ENCODE measurements around the gene MEN1.

The MEN1 gene

GRCh38 chr11:64855596-64856304, 45.4 kb upstream of the MEN1 start:
- TF ChIP-seq TCF12 (IDR thresholded peaks at IDR 0.05; ENCODE audit: low read depth) = no peak
- no peak for TF ChIP-seq MAX (IDR thresholded peaks at IDR 0.05)
- TF ChIP-seq TAF1 (IDR thresholded peaks at IDR 0.05; ENCODE audit: low read depth) = no peak
- no peak for TF ChIP-seq EGR1 (IDR thresholded peaks at IDR 0.05)
- no peak for TF ChIP-seq RAD21 (IDR thresholded peaks at IDR 0.05; ENCODE audit: low read depth)
- no peak for TF ChIP-seq EP300 (IDR thresholded peaks at IDR 0.05; ENCODE audit: borderline replicate concordance)
- TF ChIP-seq FOXM1 (IDR thresholded peaks at IDR 0.05; ENCODE audit: borderline replicate concordance, low read depth) = no peak
- TF ChIP-seq CEBPB (IDR thresholded peaks at IDR 0.05) = no peak
- TF ChIP-seq YY1 (IDR thresholded peaks at IDR 0.05; ENCODE audit: low read depth) = no peak
- no peak for TF ChIP-seq NFIC (IDR thresholded peaks at IDR 0.05)
- no peak for TF ChIP-seq TEAD4 (IDR thresholded peaks at IDR 0.05)
- no peak for TF ChIP-seq CREB1 (IDR thresholded peaks at IDR 0.05; ENCODE audit: low read depth)

- TF ChIP-seq RAD21 (IDR thresholded peaks at IDR 0.05; ENCODE audit: low read depth) = peak; percentile 38; the same call in 1 of the 2 replicates
- peak; percentile 90 for TF ChIP-seq EP300 (IDR thresholded peaks at IDR 0.05; ENCODE audit: borderline replicate concordance)
- TF ChIP-seq TCF12 (IDR thresholded peaks at IDR 0.05; ENCODE audit: low read depth) = peak; percentile 94
- TF ChIP-seq FOXM1 (IDR thresholded peaks at IDR 0.05; ENCODE audit: borderline replicate concordance, low read depth) = peak; percentile 69; the same call in 1 of the 2 replicates
- TF ChIP-seq NFIC (IDR thresholded peaks at IDR 0.05) = peak; percentile 87
- no peak for TF ChIP-seq EGR1 (IDR thresholded peaks at IDR 0.05)
- TF ChIP-seq ZBTB7A (IDR thresholded peaks at IDR 0.05; ENCODE audit: low read depth) = 0 out of 2 replicates have a peak, but pooled peaks have one; percentile 45
- TF ChIP-seq REST (IDR thresholded peaks at IDR 0.05; ENCODE audit: low read depth) = no peak
- TF ChIP-seq TAF1 (IDR thresholded peaks at IDR 0.05; ENCODE audit: low read depth) = no peak
- TF ChIP-seq CEBPB (IDR thresholded peaks at IDR 0.05) = peak; percentile 56; the same call in 1 of the 2 replicates
- TF ChIP-seq TEAD4 (IDR thresholded peaks at IDR 0.05) = peak; percentile 99
- peak; percentile 47 for TF ChIP-seq YY1 (IDR thresholded peaks at IDR 0.05; ENCODE audit: low read depth)
- peak; percentile 45; the same call in 1 of the 2 replicates for TF ChIP-seq USF1 (IDR thresholded peaks at IDR 0.05)
- peak; percentile 87 for TF ChIP-seq MAX (IDR thresholded peaks at IDR 0.05)
- TF ChIP-seq CREB1 (IDR thresholded peaks at IDR 0.05; ENCODE audit: low read depth) = no peak
Measured at GRCh38 chr11:64854534-64855502, 44.5 kb upstream of the MEN1 start.

- no peak for TF ChIP-seq ZBTB7A (IDR thresholded peaks at IDR 0.05; ENCODE audit: low read depth)
- no peak for TF ChIP-seq TAF1 (IDR thresholded peaks at IDR 0.05; ENCODE audit: low read depth)
- TF ChIP-seq USF1 (IDR thresholded peaks at IDR 0.05) = no peak
- TF ChIP-seq CREB1 (IDR thresholded peaks at IDR 0.05; ENCODE audit: low read depth) = no peak
- TF ChIP-seq TEAD4 (IDR thresholded peaks at IDR 0.05) = no peak
- TF ChIP-seq NFIC (IDR thresholded peaks at IDR 0.05) = no peak
- TF ChIP-seq TCF12 (IDR thresholded peaks at IDR 0.05; ENCODE audit: low read depth) = no peak
- no peak for TF ChIP-seq EP300 (IDR thresholded peaks at IDR 0.05; ENCODE audit: borderline replicate concordance)
- no peak for TF ChIP-seq FOXM1 (IDR thresholded peaks at IDR 0.05; ENCODE audit: borderline replicate concordance, low read depth)
- TF ChIP-seq RAD21 (IDR thresholded peaks at IDR 0.05; ENCODE audit: low read depth) = no peak
- TF ChIP-seq YY1 (IDR thresholded peaks at IDR 0.05; ENCODE audit: low read depth) = no peak
- TF ChIP-seq MAX (IDR thresholded peaks at IDR 0.05) = no peak
- no peak for TF ChIP-seq CEBPB (IDR thresholded peaks at IDR 0.05)
- no peak for TF ChIP-seq REST (IDR thresholded peaks at IDR 0.05; ENCODE audit: low read depth)
- TF ChIP-seq EGR1 (IDR thresholded peaks at IDR 0.05) = no peak
Measured at GRCh38 chr11:64854157-64854533, 43.8 kb upstream of the MEN1 start.

- no peak for TF ChIP-seq EGR1 (IDR thresholded peaks at IDR 0.05)
- no peak for TF ChIP-seq YY1 (IDR thresholded peaks at IDR 0.05; ENCODE audit: low read depth)
- no peak for TF ChIP-seq FOXM1 (IDR thresholded peaks at IDR 0.05; ENCODE audit: borderline replicate concordance, low read depth)
- TF ChIP-seq ZBTB7A (IDR thresholded peaks at IDR 0.05; ENCODE audit: low read depth) = no peak
- no peak for TF ChIP-seq NFIC (IDR thresholded peaks at IDR 0.05)
- TF ChIP-seq TAF1 (IDR thresholded peaks at IDR 0.05; ENCODE audit: low read depth) = no peak
- no peak for TF ChIP-seq RAD21 (IDR thresholded peaks at IDR 0.05; ENCODE audit: low read depth)
- TF ChIP-seq MAX (IDR thresholded peaks at IDR 0.05) = no peak
- TF ChIP-seq USF1 (IDR thresholded peaks at IDR 0.05) = no peak
- no peak for TF ChIP-seq TCF12 (IDR thresholded peaks at IDR 0.05; ENCODE audit: low read depth)
- no peak for TF ChIP-seq CEBPB (IDR thresholded peaks at IDR 0.05)
Measured at GRCh38 chr11:64853709-64854108, 43.4 kb upstream of the MEN1 start.

Data from Ishikawa (cell line).